ENCODE measurements around the gene CCDC9B. TPM values are rescaled to one million over a fixed set of nuclear protein-coding genes. Genes with fewer than 3 reads are reported as not detected.

Gene CCDC9B
- total and polyA plus RNA-seq, 2 donors (not counting 1 experiment from before 2014, with no cell fraction given) = 2.0 to 38.0 TPM

DNA sequence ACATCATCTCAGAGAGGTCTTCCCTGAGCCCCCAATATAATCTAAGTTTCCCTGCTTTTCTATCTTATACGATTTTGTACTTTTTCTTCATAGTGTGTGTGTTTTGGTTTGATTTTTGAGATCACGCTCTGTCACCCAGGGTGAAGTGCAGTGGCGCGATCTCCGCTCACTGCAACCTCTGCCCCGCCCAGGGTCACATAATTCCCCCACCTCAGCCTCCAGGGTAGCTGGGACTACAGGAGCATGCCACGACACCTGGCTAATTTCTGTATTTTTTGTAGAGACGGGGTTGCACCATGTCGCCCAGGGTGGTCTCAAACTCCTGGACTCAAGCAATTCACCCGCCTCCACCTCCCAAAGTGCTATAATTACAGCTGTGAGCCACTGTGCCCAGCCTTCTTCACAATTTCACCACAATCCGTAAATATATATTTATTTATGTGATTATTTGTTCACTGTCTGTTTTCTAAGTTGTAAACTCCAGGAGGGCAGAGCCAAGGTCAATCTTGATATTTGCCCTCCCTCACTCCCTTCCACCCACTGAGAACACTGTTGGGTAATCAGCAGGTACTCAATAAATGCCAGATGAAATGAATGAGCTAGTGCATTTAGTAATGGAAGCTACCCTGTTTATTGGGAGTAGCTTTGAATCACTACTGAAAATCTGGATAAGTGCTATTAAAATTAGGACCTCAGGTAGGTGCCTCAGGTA is 41.2 kb upstream of the CCDC9B start:
- peak overlapping the region; percentile 69 for H3K27ac ChIP-seq (ENCODE audit: insufficient read depth, low read length)
- no peak overlapping the region for H3K4me2 ChIP-seq (ENCODE audit: extremely low read depth, insufficient read depth, low read length)
- H3K9me3 ChIP-seq (ENCODE audit: control insufficient read depth, insufficient read depth, low read depth, low read length) = no peaks in the 10 kb centered on the region

DNA sequence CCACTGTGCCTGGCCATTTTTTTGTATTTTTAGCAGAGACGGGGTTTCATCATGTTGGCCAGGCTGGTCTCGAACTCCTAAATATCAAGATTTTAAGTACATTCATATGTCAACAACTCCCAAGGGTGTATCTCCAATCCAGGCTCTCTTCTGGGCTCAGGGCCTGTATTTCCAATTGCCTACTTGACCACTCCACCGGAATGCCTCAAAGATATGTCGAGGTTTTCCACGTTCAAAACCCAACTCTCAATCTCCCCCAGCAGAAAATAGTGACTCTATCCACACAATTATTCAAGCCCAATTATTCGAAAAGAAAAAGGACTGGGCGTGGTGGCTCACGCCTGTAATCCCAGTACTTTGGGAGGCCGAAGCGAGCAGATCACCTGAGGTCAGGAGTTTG is 39.9 kb upstream of the CCDC9B start:
- H3K9ac ChIP-seq (ENCODE audit: insufficient read depth, low read length) = no peak overlapping the region

More for the DNA sequence above, 41.2 kb upstream of the CCDC9B start:
- DNase-seq (ENCODE audit: low read depth in 2 of 2) = no peak
- Histone ChIP-seq H3K27me3 (ENCODE audit: control insufficient read depth, insufficient read depth, low read length) (no peaks in the 10 kb centered on the region), H2AFZ (ENCODE audit: low read length) (peak overlapping the region; percentile 100), H3K4me1 (ENCODE audit: control insufficient read depth, extremely low read depth, insufficient read depth, low read length) (peaks cover 15% of the 10 kb centered on the region), H3K4me3 (replicated peaks in 1 of 4; ENCODE audit: control extremely low read depth in 1 of 4, insufficient read depth in 1 of 4, low read depth in 3 of 4, low read length in 4 of 4) (no peak overlapping the region), H4K20me1 (ENCODE audit: control insufficient read depth, extremely low read depth, insufficient read depth, low read length) (no peaks in the 10 kb centered on the region), H3K36me3 (ENCODE audit: control insufficient read depth, insufficient read depth, low read length) (peaks cover 4% of the 10 kb centered on the region), H3K79me2 (ENCODE audit: control insufficient read depth, insufficient read depth, low read length) (peaks cover 28% of the 10 kb centered on the region), H3K9ac (ENCODE audit: insufficient read depth, low read length) (no peak overlapping the region)
- TF ChIP-seq, protein P1, sequence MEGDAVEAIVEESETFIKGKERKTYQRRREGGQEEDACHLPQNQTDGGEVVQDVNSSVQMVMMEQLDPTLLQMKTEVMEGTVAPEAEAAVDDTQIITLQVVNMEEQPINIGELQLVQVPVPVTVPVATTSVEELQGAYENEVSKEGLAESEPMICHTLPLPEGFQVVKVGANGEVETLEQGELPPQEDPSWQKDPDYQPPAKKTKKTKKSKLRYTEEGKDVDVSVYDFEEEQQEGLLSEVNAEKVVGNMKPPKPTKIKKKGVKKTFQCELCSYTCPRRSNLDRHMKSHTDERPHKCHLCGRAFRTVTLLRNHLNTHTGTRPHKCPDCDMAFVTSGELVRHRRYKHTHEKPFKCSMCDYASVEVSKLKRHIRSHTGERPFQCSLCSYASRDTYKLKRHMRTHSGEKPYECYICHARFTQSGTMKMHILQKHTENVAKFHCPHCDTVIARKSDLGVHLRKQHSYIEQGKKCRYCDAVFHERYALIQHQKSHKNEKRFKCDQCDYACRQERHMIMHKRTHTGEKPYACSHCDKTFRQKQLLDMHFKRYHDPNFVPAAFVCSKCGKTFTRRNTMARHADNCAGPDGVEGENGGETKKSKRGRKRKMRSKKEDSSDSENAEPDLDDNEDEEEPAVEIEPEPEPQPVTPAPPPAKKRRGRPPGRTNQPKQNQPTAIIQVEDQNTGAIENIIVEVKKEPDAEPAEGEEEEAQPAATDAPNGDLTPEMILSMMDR (conservative IDR thresholded peaks at IDR 0.05 in 1 of 2, IDR thresholded peaks at IDR 0.05 in 1 of 2; ENCODE audit: low read depth in 1 of 2, low read length in 2 of 2) = no peak
- TF ChIP-seq EZH2 (IDR thresholded peaks at IDR 0.05; ENCODE audit: low read length, missing control alignments) = no peak

DNA sequence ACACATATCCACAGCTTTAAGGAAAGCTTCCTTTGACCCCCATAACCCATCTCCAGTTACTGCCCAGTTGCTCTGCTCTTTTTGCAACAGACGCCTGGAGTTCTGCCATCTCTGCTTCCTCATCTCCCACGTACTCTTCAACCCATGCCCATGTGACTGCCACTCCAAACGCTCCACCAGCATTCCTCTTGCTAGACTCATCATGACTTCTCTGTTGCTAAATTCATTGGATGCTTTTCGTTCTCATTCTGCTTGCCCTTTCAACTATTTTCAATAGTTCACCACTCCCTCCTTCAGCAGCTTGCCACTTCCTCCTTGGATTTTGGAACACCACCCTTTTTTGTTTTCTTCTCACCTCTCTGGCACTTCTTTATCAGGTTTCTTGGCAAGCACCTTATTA is 39.1 kb upstream of the CCDC9B start:
- peak; percentile 97 to 99 for DNase-seq (ENCODE audit: low read depth in 2 of 2)
- Histone ChIP-seq H3K79me2 (ENCODE audit: control insufficient read depth, insufficient read depth, low read length) (peaks cover 19% of the 10 kb centered on the region), H3K9me3 (ENCODE audit: control insufficient read depth, insufficient read depth, low read depth, low read length) (no peaks in the 10 kb centered on the region), H3K4me2 (ENCODE audit: extremely low read depth, insufficient read depth, low read length) (peak overlapping the region; percentile 55), H3K9ac (ENCODE audit: insufficient read depth, low read length) (no peak overlapping the region), H2AFZ (ENCODE audit: low read length) (no peak overlapping the region), H3K36me3 (ENCODE audit: control insufficient read depth, insufficient read depth, low read length) (no peaks in the 10 kb centered on the region), H3K27me3 (ENCODE audit: control insufficient read depth, insufficient read depth, low read length) (no peaks in the 10 kb centered on the region), H3K27ac (ENCODE audit: insufficient read depth, low read length) (peak overlapping the region; percentile 69), H3K4me3 (replicated peaks in 1 of 4; ENCODE audit: control extremely low read depth in 1 of 4, insufficient read depth in 1 of 4, low read depth in 3 of 4, low read length in 4 of 4) (no peak overlapping the region), H4K20me1 (ENCODE audit: control insufficient read depth, extremely low read depth, insufficient read depth, low read length) (no peaks in the 10 kb centered on the region), H3K4me1 (ENCODE audit: control insufficient read depth, extremely low read depth, insufficient read depth, low read length) (peaks cover 15% of the 10 kb centered on the region)
- TF ChIP-seq, protein P1 (conservative IDR thresholded peaks at IDR 0.05 in 1 of 2, IDR thresholded peaks at IDR 0.05 in 1 of 2; ENCODE audit: low read depth in 1 of 2, low read length in 2 of 2) = no peak
- no peak for TF ChIP-seq EZH2 (IDR thresholded peaks at IDR 0.05; ENCODE audit: low read length, missing control alignments)

More for the DNA sequence above, 39.9 kb upstream of the CCDC9B start:
- no peaks in the 10 kb centered on the region for H3K27me3 ChIP-seq (ENCODE audit: control insufficient read depth, insufficient read depth, low read length)
- DNase-seq (ENCODE audit: low read depth in 2 of 2) = no peak
- H4K20me1 ChIP-seq (ENCODE audit: control insufficient read depth, extremely low read depth, insufficient read depth, low read length) = no peaks in the 10 kb centered on the region
- H2AFZ ChIP-seq (ENCODE audit: low read length) = no peak overlapping the region
- H3K27ac ChIP-seq (ENCODE audit: insufficient read depth, low read length) = peak overlapping the region; percentile 69
- H3K9me3 ChIP-seq (ENCODE audit: control insufficient read depth, insufficient read depth, low read depth, low read length) = no peaks in the 10 kb centered on the region
- H3K79me2 ChIP-seq (ENCODE audit: control insufficient read depth, insufficient read depth, low read length) = peaks cover 27% of the 10 kb centered on the region
- no peak overlapping the region for H3K4me3 ChIP-seq (replicated peaks in 1 of 4; ENCODE audit: control extremely low read depth in 1 of 4, insufficient read depth in 1 of 4, low read depth in 3 of 4, low read length in 4 of 4)
- TF ChIP-seq, protein P1 (conservative IDR thresholded peaks at IDR 0.05 in 1 of 2, IDR thresholded peaks at IDR 0.05 in 1 of 2; ENCODE audit: low read depth in 1 of 2, low read length in 2 of 2) = no peak
- TF ChIP-seq EZH2 (IDR thresholded peaks at IDR 0.05; ENCODE audit: low read length, missing control alignments) = no peak
- peaks cover 15% of the 10 kb centered on the region for H3K4me1 ChIP-seq (ENCODE audit: control insufficient read depth, extremely low read depth, insufficient read depth, low read length)
- no peaks in the 10 kb centered on the region for H3K36me3 ChIP-seq (ENCODE audit: control insufficient read depth, insufficient read depth, low read length)
- no peak overlapping the region for H3K4me2 ChIP-seq (ENCODE audit: extremely low read depth, insufficient read depth, low read length)
